HG03565 (cell line): ENCODE results near the gene ZNF217.
"Not testable (repeated sequence)": the region's sequence is repeated elsewhere in the genome, so short reads cannot be mapped to it uniquely, and the experiment has no call there.

Source experiments
- ATAC-seq: cut with Tn5 transposase; IDR thresholded peaks from one replicate; pipeline ENCODE4 v1.9.1; 2021; ENCODE audit warnings: mild to moderate bottlenecking, moderate library complexity; ENCODE audit not compliant: unreplicated experiment

Gene ZNF217

DNA sequence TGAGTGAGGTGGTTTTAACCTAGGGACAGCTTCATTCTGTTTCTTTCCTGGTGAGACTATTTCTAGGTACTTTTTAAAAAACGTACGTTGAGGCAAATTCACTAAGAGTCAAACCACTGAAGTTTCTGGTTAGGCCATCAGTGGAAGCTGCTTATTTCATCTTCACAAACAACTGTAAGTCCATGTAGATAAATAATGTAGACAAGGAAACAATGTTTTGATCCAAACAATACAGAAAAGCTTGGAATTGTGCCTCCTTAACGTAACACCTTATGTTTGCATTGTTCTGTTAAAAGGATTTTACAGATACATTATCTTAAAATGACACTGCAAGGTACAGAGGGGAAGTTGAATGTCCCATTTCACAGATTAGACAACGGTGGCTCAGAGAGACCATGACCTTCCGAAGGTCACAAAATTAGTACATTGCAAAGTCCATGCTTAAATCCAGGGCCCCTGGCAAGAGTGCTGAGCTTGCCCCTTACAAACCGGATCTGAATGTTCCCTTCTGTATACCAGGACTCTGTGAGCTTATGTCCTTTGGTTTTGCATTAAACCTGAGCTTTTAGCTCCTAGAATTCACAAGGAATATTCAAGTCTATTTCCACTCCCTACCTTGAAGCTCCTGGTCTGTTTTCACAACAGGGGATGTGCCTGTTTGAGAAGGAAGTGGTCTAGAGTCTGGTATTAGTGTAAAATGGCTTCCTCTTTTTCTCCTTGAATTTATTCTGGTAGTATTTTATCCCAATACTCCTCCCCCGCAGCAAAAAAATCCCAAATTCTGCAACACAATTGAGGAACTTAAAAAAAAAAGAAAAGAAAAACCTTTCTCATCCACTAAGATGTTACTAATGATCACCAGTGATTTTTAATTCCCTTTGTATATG lies 28.9 kb upstream of the ZNF217 start:
- ATAC-seq, result peak; percentile 25

DNA sequence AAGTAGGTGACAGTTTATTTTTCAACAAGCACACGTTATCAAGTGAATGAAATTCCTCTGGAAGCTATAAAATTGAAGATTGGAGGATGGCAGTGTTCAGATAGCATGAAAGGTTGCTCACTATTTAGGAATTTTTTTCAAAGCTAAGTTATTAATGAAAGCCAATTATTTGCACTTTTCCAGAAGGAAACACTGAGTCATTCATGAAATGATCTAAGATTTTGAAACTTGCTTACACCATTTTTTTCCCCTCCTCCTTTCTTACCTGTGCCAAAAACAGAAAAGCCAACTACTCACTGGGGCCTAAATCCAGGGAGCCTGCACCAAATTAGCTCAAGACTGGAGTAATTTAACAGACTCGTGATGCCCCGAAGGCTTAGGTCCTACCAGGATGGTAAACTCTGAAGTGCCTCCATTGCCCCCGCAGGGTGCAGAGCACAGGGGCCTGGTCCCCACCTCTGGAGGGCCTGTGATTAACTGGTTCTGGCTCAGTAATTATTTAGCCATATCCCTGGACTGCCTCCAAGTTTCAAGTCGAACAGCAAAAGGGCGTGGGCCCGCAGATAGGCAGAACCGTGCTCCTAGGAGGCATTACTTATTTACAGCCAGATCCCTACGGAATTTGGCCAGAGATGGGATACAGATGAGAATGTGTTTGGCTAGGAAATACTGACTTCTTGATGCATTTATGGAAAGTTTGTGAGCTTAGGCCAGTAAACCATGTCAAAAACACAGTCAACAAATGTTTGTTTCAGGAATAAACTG lies 28.0 kb upstream of the ZNF217 start:
- ATAC-seq, result peak; percentile 25

DNA sequence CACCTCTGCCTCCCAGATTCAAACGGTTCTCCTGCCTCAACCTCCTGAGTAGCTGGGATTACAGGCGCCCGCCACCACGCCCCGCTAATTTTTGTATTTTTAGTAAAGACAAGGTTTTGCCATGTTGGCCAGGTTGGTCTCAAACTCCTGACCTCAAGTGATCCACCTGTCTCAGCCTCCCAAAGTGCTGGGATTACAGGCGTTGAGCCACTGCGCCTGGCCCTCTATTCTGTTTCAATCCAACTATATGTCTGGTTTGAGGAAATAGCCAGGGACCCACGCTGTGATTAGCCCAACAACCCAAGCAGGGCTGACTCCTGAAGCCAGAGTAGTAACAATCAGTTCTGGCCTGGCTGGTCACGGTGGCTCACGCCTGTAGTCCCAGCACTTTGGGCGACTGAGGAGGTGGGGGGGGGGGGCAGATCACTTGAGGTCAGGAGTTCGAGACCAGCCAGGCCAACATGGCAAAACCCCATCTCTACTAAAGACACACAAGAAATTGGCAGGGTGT lies 24.9 kb upstream of the ZNF217 start:
- ATAC-seq, result not testable (repeated sequence)

GRCh38 chr20:53617791-53618489 lies 24.3 kb upstream of the ZNF217 start:
- no peak for ATAC-seq

DNA sequence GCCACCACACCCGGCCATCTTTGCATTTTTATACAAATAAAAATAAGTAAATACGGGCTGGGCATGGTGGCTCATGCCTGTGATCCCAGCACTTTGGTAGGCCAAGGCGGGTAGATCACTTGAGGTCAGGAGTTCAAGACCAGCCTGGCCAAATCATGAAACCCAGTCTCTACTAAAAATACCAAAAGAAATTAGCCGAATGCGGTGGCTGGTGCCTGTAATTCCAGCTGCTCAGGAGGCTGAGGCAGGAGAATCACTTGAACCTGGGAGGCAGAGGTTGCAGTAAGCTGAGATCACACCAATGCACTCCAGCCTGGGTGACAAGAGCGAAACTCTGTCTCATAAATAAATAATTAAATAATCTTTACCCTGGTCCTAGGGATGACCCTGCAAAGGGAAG lies 22.9 kb upstream of the ZNF217 start:
- ATAC-seq, result not testable (repeated sequence)

- no peak for ATAC-seq
These were observed 20.1 kb upstream of the ZNF217 start for GRCh38 chr20:53613748-53614147.

- ATAC-seq, result not testable (repeated sequence)
These were observed 18.6 kb upstream of the ZNF217 start for GRCh38 chr20:53612289-53612688.

DNA sequence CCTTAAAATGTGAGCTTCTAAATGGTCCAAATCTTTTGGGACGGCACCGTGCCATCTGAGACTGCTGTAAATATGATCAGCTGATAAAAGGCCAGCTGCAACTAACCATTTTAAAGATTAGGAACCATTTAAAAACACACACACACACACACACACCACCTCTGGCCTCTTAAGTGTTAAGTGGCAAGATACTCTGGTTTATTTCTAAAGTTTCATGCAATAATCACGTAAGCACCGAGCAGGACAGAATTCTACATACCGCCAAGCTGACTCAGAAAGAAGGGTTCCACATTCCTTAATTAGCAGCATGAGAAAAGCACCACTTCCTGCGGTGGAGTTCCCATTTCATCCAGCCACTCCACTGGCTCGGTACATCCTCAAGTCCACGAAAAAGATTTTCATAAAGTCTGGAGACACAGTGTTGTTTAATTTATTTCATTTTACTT lies 17.8 kb upstream of the ZNF217 start:
- peak; percentile 31 for ATAC-seq

- no peak for ATAC-seq
These were observed 16.1 kb upstream of the ZNF217 start for GRCh38 chr20:53609491-53610445.

GRCh38 chr20:53608456-53609452 lies 15.1 kb upstream of the ZNF217 start:
- no peak for ATAC-seq

DNA sequence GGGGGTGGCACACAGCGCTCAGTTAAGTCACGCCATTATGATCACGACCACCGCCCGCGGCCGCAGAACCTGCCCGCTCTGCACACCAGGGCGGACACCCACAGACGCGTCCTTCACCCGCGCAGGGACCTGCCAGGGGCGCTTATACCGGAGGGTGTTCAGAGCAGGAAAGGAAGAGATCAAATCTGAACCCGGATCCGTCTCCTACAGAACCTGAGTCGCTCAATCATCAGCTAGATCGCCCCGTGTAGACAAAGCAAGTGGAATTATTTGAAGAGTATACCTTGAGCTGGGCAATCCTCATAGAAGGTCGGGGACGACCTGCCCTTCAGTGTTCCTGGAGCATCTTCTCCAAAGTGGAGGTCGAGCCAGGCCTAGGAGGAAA lies 14.4 kb upstream of the ZNF217 start:
- ATAC-seq, result no peak

GRCh38 chr20:53606364-53606985 lies 12.8 kb upstream of the ZNF217 start:
- no peak for ATAC-seq

DNA sequence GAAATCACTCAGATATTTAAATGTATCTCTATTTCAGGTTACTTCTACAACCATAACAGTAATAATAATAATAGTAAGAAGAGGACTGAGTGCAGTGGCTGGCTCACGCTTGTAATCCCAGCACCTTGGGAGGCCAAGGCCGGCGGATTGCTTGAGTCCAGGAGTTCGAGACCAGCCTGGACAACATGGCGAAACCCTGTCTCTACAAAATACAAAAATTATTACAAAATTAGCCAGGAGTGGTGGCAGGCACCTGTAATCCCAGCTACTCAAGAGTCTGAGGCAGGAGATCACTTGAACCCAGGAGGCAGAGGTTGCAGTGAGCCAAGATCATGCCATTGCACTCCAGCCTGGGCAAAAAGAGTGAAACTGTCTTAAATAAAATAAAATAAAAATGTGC lies 11.8 kb upstream of the ZNF217 start:
- ATAC-seq, result not testable (repeated sequence)

- not testable (repeated sequence) for ATAC-seq
These were observed 11.2 kb upstream of the ZNF217 start for GRCh38 chr20:53604846-53605245.

DNA sequence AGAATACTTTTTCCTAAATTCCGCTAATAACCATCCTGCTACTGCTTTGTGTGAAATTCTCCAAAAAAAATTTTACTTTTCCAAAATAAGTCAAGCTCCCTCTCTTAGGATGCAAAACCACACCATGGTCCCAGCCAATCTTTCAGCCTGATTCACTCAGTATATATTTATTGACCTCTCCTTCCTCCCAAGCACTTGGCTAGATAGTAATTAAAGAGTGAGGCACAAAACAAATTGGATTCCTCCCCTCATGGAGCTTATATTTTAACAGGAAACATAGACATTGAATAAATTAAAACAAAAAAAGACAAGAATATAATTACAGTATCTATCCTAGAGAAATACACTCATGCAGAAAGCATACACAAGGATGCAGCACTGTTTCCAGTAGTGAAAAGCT lies 9.0 kb upstream of the ZNF217 start:
- ATAC-seq, result no peak

DNA sequence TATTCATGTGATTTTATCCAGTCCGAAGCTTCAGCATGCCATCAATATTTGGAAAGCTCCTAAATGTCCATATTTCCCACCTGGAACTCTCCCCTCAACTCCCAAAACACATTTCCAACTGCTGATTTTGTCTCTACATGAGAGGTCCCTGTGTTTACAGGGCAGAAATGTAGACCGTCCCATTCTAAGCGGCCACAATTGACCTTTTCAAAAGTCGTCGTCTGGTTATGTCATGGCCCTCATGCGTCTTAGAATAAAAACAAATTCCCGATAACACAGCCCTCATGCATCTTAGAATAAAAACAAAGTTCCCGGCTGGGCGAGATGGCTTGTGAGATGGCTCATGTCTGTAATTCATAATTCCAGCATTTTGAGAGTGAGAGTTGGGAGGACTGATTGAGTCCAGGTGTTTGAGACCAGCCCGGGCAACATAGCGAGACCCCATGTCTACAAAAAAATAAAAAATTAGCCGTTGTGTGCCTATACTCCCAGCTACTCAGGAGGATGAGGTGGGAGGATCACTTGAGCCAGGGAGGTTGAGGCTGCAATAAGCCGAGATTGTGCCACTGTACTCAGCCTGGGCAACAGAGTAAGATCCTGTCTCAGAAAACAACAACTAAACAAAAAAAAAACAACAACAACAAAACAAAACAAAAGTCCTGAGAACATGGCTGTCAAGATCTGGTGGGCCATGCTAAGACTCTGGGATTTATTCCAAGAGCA lies 6.4 kb upstream of the ZNF217 start:
- no peak for ATAC-seq

DNA sequence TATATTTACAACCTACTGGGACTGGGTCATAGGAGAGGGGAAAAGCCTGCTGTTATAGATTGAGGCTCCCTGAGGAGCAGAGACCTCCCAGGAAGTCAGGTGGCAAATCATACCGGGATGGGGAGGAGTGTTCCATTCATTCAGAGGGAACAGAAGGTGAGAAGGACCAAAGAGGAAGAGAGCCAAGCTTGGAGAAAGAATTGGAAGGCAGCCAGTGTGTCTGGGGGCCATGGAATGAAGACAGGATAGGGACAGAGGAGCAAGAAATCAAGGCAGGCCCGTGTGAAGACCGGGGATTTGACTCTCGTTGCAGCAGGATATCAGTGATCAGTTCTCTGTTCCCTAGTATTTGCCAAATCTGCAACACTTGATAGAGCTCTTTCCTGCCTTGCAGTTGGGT lies 5.7 kb upstream of the ZNF217 start:
- ATAC-seq, result no peak

- no peak for ATAC-seq
These were observed 5.4 kb upstream of the ZNF217 start for GRCh38 chr20:53599044-53599362.
